Endothelial cell of umbilical vein (primary cell): Measurements from ENCODE around the gene FEZF2. TPM values are rescaled to one million over a fixed set of nuclear protein-coding genes. Genes with fewer than 3 reads are reported as not detected.

Source experiments
- BruUV-seq: library from RNA; stranded (reverse); fragments of 400-500 nt; replicated peaks from 2 replicates; lab custom pipeline; 2021; lab: Mats Ljungman, UMichigan
- CTCF ChIA-PET: fragments of 300-600, 350-600 bp; sonication (Branson Sonifier 250); formaldehyde crosslinking; loops from one replicate; lab custom pipeline; 2021; ENCODE audit warnings: antibody characterized with exemption, inconsistent platforms; lab: Charles Lee
- POLR2A ChIA-PET: fragments of 300-600, 350-600 bp; sonication (Branson Sonifier 250); formaldehyde crosslinking; loops from one replicate; lab custom pipeline; 2021; ENCODE audit warnings: antibody characterized with exemption, inconsistent platforms; lab: Charles Lee
- DNase-seq: peaks from one replicate; pipeline ENCODE4 v3.0.0-alpha.2; 2011; ENCODE audit warnings: low read depth, low spot score
- FAIRE-seq: peaks from 2 replicates; lab custom pipeline; 2011; peaks lifted over from hg19 to GRCh38; lab: Jason Lieb, UNC
- H2AFZ ChIP-seq: 2 replicates; pipeline ENCODE4 v1.6.0; 2012; ENCODE audit warnings: low read depth, low read length, control low read depth, inconsistent platforms
- H3K27ac ChIP-seq: 2 replicates; pipeline ENCODE4 v1.5.1; 2011; ENCODE audit warnings: low read depth, mild to moderate bottlenecking, control low read depth, low read length, moderate library complexity; ENCODE audit not compliant: insufficient read depth
- H3K27me3 ChIP-seq, 2 experiments: 2 replicates each; pipeline versions ENCODE4 v1.6.0 to v1.6.1; 2011; ENCODE audit warnings: low read length in 2 of 2, mixed read lengths in 1 of 2; ENCODE audit not compliant: control insufficient read depth in 2 of 2, insufficient read depth in 2 of 2
- H3K36me3 ChIP-seq, 2 experiments: 2 replicates in 1 of 2; 3 replicates in 1 of 2; pipeline ENCODE4 v1.5.1; 2011; ENCODE audit warnings: low read length in 2 of 2, mild to moderate bottlenecking in 1 of 2, moderate library complexity in 1 of 2; ENCODE audit not compliant: control insufficient read depth in 2 of 2, insufficient read depth in 2 of 2; ENCODE audit errors: extremely low read depth in 1 of 2
- H3K4me1 ChIP-seq: 3 replicates; pipeline ENCODE4 v1.5.1; 2011; ENCODE audit warnings: mild to moderate bottlenecking, low read length; ENCODE audit not compliant: control insufficient read depth, insufficient read depth; ENCODE audit errors: extremely low read depth
- H3K4me2 ChIP-seq: 2 replicates; pipeline ENCODE4 v1.6.1; 2011; ENCODE audit warnings: low read length, control low read depth, mixed read lengths; ENCODE audit not compliant: insufficient read depth
- H3K4me3 ChIP-seq, 3 experiments: fragments of 200-600 bp in 1 of 3; sonication (generic), shearing (Covaris generic) in 1 of 3; replicated peaks in 1 of 3; 2 replicates each; pipeline ENCODE4 v1.5.1; 2011 to 2016; ENCODE audit warnings: control low read depth in 3 of 3, low read length in 3 of 3, mild to moderate bottlenecking in 2 of 3, inconsistent platforms in 1 of 3, low read depth in 1 of 3, moderate library complexity in 1 of 3; ENCODE audit not compliant: insufficient read depth in 1 of 3
- H3K79me2 ChIP-seq: 2 replicates; pipeline ENCODE4 v1.6.0; 2012; ENCODE audit warnings: low read length, inconsistent platforms; ENCODE audit not compliant: control insufficient read depth, insufficient read depth
- H3K9ac ChIP-seq: replicated peaks from 2 replicates; pipeline ENCODE3; 2011; ENCODE audit warnings: low read length, control low read depth; ENCODE audit not compliant: insufficient read depth; ENCODE audit errors: extremely low read depth
- H3K9me1 ChIP-seq: replicated peaks from 3 replicates; pipeline ENCODE4 v1.6.0; 2011; ENCODE audit warnings: mild to moderate bottlenecking, low read length; ENCODE audit not compliant: control insufficient read depth, insufficient read depth; ENCODE audit errors: extremely low read depth
- H3K9me3 ChIP-seq: replicated peaks from 2 replicates; pipeline ENCODE4 v1.5.1; 2012; ENCODE audit warnings: low read length, inconsistent platforms; ENCODE audit not compliant: control insufficient read depth, insufficient read depth
- H4K20me1 ChIP-seq: replicated peaks from 2 replicates; pipeline ENCODE3; 2011; ENCODE audit warnings: mild to moderate bottlenecking, low read length; ENCODE audit not compliant: control insufficient read depth, insufficient read depth; ENCODE audit errors: extremely low read depth
- FOS ChIP-seq: IDR thresholded peaks from 2 replicates; pipeline ENCODE4 v1.6.1; 2011; ENCODE audit warnings: mild to moderate bottlenecking, low read length, moderate library complexity, borderline replicate concordance; ENCODE audit not compliant: insufficient read depth
- GATA2 ChIP-seq: IDR thresholded peaks from 2 replicates; pipeline ENCODE4 v1.7.0; 2011; ENCODE audit warnings: low read depth, mild to moderate bottlenecking, moderate library complexity, mixed read lengths, low read length; ENCODE audit not compliant: insufficient read length, insufficient read depth
- JUN ChIP-seq: IDR thresholded peaks from 2 replicates; pipeline ENCODE4 v1.6.1; 2011; ENCODE audit warnings: borderline replicate concordance, low read depth; ENCODE audit not compliant: insufficient read length, insufficient read depth
- MYC ChIP-seq: IDR thresholded peaks from one replicate; pipeline ENCODE4 v1.6.1; 2011; ENCODE audit warnings: mild to moderate bottlenecking, low read depth, low read length
- POLR2A ChIP-seq: IDR thresholded peaks from 2 replicates; pipeline ENCODE4 v1.6.1; 2012; ENCODE audit warnings: low read depth, mild to moderate bottlenecking, control low read depth, low read length
- POLR2AphosphoS5 ChIP-seq: IDR thresholded peaks from 2 replicates; pipeline ENCODE4 v1.6.1; 2012; ENCODE audit warnings: low read depth, mild to moderate bottlenecking, control low read depth, low read length, moderate library complexity; ENCODE audit not compliant: insufficient read depth
- dilution Hi-C: fragments of 300-500 bp; cut with MboI; formaldehyde crosslinking; loops from one replicate; pipeline ENCODE4 v1.15.0; 2019; ENCODE audit warnings: low sequenced_read_pairs; ENCODE audit not compliant: extremely low pct_ligation_motif_present
- intact Hi-C: fragments of 100-400 bp; cut with micrococcal nuclease; formaldehyde crosslinking; loops from one replicate; pipeline ENCODE4 v1.10.0; 2022
- polyA plus RNA-seq, 4 experiments: library from polyadenylated mRNA; depleted of rRNA in 3 of 4; stranded (reverse) in 3 of 4; unstranded in 1 of 4; fragments of >200 nt; gene quantifications; 2 replicates each; pipeline versions ENCODE4 v1.2.1 to v1.2.3, GENCODE V29; 2011 to 2012; ENCODE audit warnings: missing spikeins in 1 of 4
- total RNA-seq: library from RNA; stranded (reverse); gene quantifications from 2 replicates; pipeline ENCODE4 v1.2.3, GENCODE V29; 2021
- TF ChIP-seq, protein P1 (sequence below), 2 donors: IDR thresholded peaks; 1 replicate in 1 of 2; 2 replicates in 1 of 2; pipeline ENCODE4 v1.5.1; 2011; ENCODE audit warnings: low read length in 2 of 2, mild to moderate bottlenecking in 2 of 2, moderate library complexity in 2 of 2, control low read depth in 1 of 2, inconsistent platforms in 1 of 2, low read depth in 1 of 2; ENCODE audit not compliant: insufficient read depth in 1 of 2; ENCODE audit errors: extremely low read depth in 1 of 2
- TF ChIP-seq, protein P2 (sequence below): IDR thresholded peaks from 2 replicates; pipeline ENCODE4 v1.6.1; 2011; ENCODE audit not compliant: insufficient read depth, insufficient read length

FEZF2 gene
- total and polyA plus RNA-seq, 2 donors (not counting 3 experiments of a cell fraction or from before 2014, with no cell fraction given), result not detected

DNA sequence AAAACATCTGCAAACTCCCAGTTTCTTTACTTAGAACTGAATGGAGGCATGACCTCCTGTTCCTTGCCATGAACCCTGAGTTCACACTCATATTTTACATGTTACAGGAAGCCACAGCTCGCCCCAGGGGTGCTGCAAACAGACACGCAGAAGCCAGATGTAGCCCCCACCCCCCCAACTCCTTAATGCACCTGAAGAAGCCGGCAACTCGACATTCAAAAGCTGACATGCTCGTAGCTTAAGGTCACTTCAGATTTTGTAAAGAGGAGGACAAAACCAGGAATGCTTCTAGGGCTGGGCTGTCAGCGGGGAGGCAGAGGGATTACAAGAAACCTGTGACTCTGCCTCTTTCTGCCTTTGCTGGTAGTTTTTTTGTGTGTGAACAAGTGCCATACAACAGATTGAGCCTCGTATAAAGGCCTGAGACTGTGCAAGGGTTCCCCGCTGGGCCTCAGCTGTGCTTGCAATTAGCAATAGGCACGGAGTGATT, 42.0 kb upstream of the FEZF2 start:
- H3K4me2 ChIP-seq, result no peak overlapping the region
- H3K79me2 ChIP-seq, result no peaks in the 10 kb centered on the region
- no peak for DNase-seq
- CTCF ChIA-PET, result no interaction called here
- H3K4me1 ChIP-seq, result no peaks in the 10 kb centered on the region
- H3K27me3 ChIP-seq, result peaks cover 0 to 3% of the 10 kb centered on the region in 2 experiments
- no peak for FAIRE-seq
- no peak overlapping the region for H3K27ac ChIP-seq
- no peaks in the 10 kb centered on the region for H3K36me3 ChIP-seq
- H2AFZ ChIP-seq, result no peak overlapping the region
- POLR2A ChIA-PET, result no interaction called here
- intact Hi-C loops (no loop called here), dilution Hi-C loops (no loop called here)
- no TSS peak for BruUV-seq
- H3K9ac ChIP-seq, result no peak overlapping the region
- no peak for TF ChIP-seq MYC
- no peak for TF ChIP-seq GATA2
- TF ChIP-seq, protein P1, sequence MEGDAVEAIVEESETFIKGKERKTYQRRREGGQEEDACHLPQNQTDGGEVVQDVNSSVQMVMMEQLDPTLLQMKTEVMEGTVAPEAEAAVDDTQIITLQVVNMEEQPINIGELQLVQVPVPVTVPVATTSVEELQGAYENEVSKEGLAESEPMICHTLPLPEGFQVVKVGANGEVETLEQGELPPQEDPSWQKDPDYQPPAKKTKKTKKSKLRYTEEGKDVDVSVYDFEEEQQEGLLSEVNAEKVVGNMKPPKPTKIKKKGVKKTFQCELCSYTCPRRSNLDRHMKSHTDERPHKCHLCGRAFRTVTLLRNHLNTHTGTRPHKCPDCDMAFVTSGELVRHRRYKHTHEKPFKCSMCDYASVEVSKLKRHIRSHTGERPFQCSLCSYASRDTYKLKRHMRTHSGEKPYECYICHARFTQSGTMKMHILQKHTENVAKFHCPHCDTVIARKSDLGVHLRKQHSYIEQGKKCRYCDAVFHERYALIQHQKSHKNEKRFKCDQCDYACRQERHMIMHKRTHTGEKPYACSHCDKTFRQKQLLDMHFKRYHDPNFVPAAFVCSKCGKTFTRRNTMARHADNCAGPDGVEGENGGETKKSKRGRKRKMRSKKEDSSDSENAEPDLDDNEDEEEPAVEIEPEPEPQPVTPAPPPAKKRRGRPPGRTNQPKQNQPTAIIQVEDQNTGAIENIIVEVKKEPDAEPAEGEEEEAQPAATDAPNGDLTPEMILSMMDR (IDR thresholded peaks at IDR 0.05; ENCODE audit: extremely low read depth in 1 of 2, insufficient read depth in 1 of 2, low read depth in 1 of 2, low read length in 2 of 2), result no peak
- no peak for TF ChIP-seq FOS
- TF ChIP-seq, protein P2, sequence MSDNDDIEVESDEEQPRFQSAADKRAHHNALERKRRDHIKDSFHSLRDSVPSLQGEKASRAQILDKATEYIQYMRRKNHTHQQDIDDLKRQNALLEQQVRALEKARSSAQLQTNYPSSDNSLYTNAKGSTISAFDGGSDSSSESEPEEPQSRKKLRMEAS, result no peak
- no peak for TF ChIP-seq POLR2AphosphoS5
- TF ChIP-seq JUN, result no peak
- TF ChIP-seq POLR2A, result no peak
- H4K20me1 ChIP-seq, result no peaks in the 10 kb centered on the region
- H3K4me3 ChIP-seq, result no peak overlapping the region
- no peaks in the 10 kb centered on the region for H3K9me1 ChIP-seq
- no peaks in the 10 kb centered on the region for H3K9me3 ChIP-seq
